ENCODE results near the gene BEND7. TPM values are rescaled to one million over a fixed set of nuclear protein-coding genes. Genes with fewer than 3 reads are reported as not detected.

The BEND7 gene
- total RNA-seq, 1 donor: 9.0 TPM

DNA sequence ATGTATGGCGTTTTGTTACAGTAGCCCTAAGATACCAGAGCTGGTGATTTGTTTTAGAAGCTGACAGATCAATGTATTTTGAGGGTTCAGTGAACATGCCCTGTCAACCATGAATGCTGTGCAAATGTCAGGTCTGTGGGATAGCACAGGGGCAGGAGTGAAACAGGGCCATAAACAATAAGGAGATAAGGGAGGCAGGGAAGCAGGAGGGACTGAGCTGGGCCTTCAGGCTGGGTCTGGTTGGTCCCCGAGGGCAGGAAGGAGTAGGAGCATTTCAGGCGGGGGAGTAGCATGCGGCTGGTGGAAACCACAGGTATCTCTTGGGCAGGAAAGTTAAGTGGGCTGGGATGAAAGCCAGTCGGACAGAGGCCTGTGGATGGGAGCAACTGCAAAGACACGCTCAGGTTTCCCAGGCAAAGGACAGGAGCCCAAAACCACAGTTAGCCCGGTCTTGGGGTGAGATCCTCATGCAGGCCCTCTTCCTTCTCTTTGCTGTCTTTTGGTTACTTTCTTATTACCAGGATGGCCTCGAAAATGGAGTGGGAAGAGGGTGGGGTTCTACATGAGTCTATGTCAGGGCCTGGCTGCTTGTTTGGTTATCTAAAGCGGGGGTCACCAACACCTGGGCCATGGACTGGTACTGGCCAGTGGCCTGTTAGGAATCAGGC lies 111.2 kb downstream of the BEND7 start:
- Histone ChIP-seq H3K4me3 (ENCODE audit: insufficient read depth, low read length) (no peak overlapping the region), H3K9me3 (ENCODE audit: low read depth, low read length) (no peaks in the 10 kb centered on the region), H3K36me3 (ENCODE audit: insufficient read depth, low read length) (no peaks in the 10 kb centered on the region), H3K27me3 (ENCODE audit: insufficient read depth, low read length) (peaks cover 16% of the 10 kb centered on the region), H4K20me1 (ENCODE audit: insufficient read depth, low read length) (no peaks in the 10 kb centered on the region), H2AFZ (ENCODE audit: low read length) (no peak overlapping the region), H3K4me2 (ENCODE audit: insufficient read depth, low read length) (no peak overlapping the region), H3K27ac (ENCODE audit: low read depth, low read length) (no peak overlapping the region), H3K79me2 (ENCODE audit: insufficient read depth, low read length) (no peaks in the 10 kb centered on the region), H3K4me1 (ENCODE audit: insufficient read depth, low read length) (peaks cover 4% of the 10 kb centered on the region)
- TF ChIP-seq, protein P1, sequence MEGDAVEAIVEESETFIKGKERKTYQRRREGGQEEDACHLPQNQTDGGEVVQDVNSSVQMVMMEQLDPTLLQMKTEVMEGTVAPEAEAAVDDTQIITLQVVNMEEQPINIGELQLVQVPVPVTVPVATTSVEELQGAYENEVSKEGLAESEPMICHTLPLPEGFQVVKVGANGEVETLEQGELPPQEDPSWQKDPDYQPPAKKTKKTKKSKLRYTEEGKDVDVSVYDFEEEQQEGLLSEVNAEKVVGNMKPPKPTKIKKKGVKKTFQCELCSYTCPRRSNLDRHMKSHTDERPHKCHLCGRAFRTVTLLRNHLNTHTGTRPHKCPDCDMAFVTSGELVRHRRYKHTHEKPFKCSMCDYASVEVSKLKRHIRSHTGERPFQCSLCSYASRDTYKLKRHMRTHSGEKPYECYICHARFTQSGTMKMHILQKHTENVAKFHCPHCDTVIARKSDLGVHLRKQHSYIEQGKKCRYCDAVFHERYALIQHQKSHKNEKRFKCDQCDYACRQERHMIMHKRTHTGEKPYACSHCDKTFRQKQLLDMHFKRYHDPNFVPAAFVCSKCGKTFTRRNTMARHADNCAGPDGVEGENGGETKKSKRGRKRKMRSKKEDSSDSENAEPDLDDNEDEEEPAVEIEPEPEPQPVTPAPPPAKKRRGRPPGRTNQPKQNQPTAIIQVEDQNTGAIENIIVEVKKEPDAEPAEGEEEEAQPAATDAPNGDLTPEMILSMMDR (IDR thresholded peaks at IDR 0.05; ENCODE audit: extremely low read depth, low read depth, low read length): no peak
- DNase-seq (ENCODE audit: insufficient read length, low spot score, missing footprints): no peak

DNA sequence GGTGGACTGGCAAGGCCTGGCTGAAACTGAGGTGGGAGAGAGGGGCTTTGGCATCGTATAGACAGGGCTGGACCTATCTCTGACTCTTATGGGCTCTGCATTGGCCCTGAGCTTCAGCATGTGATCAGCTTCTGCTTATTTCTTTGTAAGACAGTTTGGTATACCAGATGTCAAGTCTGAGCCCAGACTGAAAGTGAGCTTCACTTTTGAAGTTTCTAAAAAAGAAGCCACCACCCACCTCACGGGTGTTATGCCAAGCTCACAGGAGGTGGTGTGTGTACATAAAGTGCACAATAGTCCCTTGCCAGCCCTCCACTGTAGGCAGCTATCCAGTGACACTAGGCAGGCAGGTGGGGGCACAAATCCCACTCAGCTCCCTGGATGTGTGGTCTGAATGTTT lies 112.1 kb downstream of the BEND7 start:
- TF ChIP-seq, protein P1 (IDR thresholded peaks at IDR 0.05; ENCODE audit: extremely low read depth, low read depth, low read length): no peak
- no peak overlapping the region for H3K27ac ChIP-seq (ENCODE audit: low read depth, low read length)

DNA sequence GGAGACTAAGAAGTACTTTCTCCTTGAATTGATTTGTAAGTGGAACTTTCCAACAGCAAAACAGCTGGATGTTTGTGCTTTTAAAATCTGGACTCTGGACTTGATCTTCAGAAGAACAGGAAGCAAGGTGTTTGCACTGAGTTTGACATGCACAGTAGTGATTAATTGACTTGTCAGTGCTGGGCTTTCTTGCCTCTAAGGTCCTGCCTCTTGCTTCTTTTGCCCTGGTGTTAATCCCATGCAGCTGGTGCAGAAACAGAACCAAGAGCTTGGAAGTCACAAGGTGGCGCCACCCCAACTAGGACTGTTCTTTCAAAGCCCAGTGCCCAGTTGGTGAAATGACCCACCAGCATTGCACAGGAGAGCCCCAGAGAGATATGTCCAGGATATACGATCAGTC lies 114.0 kb downstream of the BEND7 start:
- no peak overlapping the region for H3K27ac ChIP-seq (ENCODE audit: low read depth, low read length)
- DNase-seq (ENCODE audit: insufficient read length, low spot score, missing footprints): peak; percentile 78
- H2AFZ ChIP-seq (ENCODE audit: low read length): no peak overlapping the region
- no peaks in the 10 kb centered on the region for H3K79me2 ChIP-seq (ENCODE audit: insufficient read depth, low read length)
- no peak overlapping the region for H3K4me2 ChIP-seq (ENCODE audit: insufficient read depth, low read length)
- H4K20me1 ChIP-seq (ENCODE audit: insufficient read depth, low read length): no peaks in the 10 kb centered on the region
- no peaks in the 10 kb centered on the region for H3K9me3 ChIP-seq (ENCODE audit: low read depth, low read length)
- peaks cover 4% of the 10 kb centered on the region for H3K4me1 ChIP-seq (ENCODE audit: insufficient read depth, low read length)
- no peaks in the 10 kb centered on the region for H3K36me3 ChIP-seq (ENCODE audit: insufficient read depth, low read length)
- peaks cover 12% of the 10 kb centered on the region for H3K27me3 ChIP-seq (ENCODE audit: insufficient read depth, low read length)
- TF ChIP-seq, protein P1 (IDR thresholded peaks at IDR 0.05; ENCODE audit: extremely low read depth, low read depth, low read length): peak; percentile 57
- no peak overlapping the region for H3K4me3 ChIP-seq (ENCODE audit: insufficient read depth, low read length)

More for the DNA sequence above, 112.1 kb downstream of the BEND7 start:
- Histone ChIP-seq H3K36me3 (ENCODE audit: insufficient read depth, low read length) (no peaks in the 10 kb centered on the region), H2AFZ (ENCODE audit: low read length) (no peak overlapping the region), H3K9me3 (ENCODE audit: low read depth, low read length) (no peaks in the 10 kb centered on the region), H3K4me3 (ENCODE audit: insufficient read depth, low read length) (no peak overlapping the region), H3K27me3 (ENCODE audit: insufficient read depth, low read length) (peaks cover 15% of the 10 kb centered on the region), H3K79me2 (ENCODE audit: insufficient read depth, low read length) (no peaks in the 10 kb centered on the region), H4K20me1 (ENCODE audit: insufficient read depth, low read length) (no peaks in the 10 kb centered on the region), H3K4me1 (ENCODE audit: insufficient read depth, low read length) (peaks cover 4% of the 10 kb centered on the region), H3K4me2 (ENCODE audit: insufficient read depth, low read length) (no peak overlapping the region)
- no peak for DNase-seq (ENCODE audit: insufficient read length, low spot score, missing footprints)

DNA sequence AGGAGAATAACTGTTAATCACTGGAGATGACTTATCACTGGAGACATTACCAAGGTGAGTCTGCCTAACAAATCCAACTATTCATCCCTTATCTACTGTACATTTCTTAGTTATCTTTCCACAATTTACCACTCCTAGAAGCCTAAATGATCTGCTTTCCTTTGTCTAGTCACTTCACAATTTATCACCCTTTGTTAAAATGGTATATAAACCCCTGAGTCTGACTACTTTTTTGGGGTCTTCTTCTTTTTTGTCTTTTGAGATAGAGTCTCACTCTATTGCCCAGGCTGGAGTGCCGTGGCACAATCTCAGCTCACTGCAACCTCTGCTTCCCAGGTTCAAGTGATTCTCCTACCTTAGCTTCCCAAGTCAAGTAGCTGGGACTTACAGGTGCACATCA lies 114.7 kb downstream of the BEND7 start:
- H4K20me1 ChIP-seq (ENCODE audit: insufficient read depth, low read length): no peaks in the 10 kb centered on the region
- no peak overlapping the region for H2AFZ ChIP-seq (ENCODE audit: low read length)
- H3K4me1 ChIP-seq (ENCODE audit: insufficient read depth, low read length): peaks cover 4% of the 10 kb centered on the region
- H3K79me2 ChIP-seq (ENCODE audit: insufficient read depth, low read length): no peaks in the 10 kb centered on the region
- H3K9me3 ChIP-seq (ENCODE audit: low read depth, low read length): no peaks in the 10 kb centered on the region
- H3K4me3 ChIP-seq (ENCODE audit: insufficient read depth, low read length): no peak overlapping the region
- no peak overlapping the region for H3K4me2 ChIP-seq (ENCODE audit: insufficient read depth, low read length)
- no peak for DNase-seq (ENCODE audit: insufficient read length, low spot score, missing footprints)
- H3K27ac ChIP-seq (ENCODE audit: low read depth, low read length): no peak overlapping the region
- no peaks in the 10 kb centered on the region for H3K36me3 ChIP-seq (ENCODE audit: insufficient read depth, low read length)
- TF ChIP-seq, protein P1 (IDR thresholded peaks at IDR 0.05; ENCODE audit: extremely low read depth, low read depth, low read length): no peak
- H3K27me3 ChIP-seq (ENCODE audit: insufficient read depth, low read length): peaks cover 12% of the 10 kb centered on the region
